ENCODE measurements around the gene RGS3.
A peak's percentile ranks its signal among the peaks of the same experiment; 100 is the strongest.

The RGS3 gene

GRCh38 chr9:113464286-113464660, 746 bp downstream of the RGS3 start:
- no peak overlapping the region for H2BK120ac ChIP-seq (ENCODE audit: low read depth, low read length)
- no peak overlapping the region for H4K91ac ChIP-seq (ENCODE audit: low read depth, low read length, poor library complexity)
- H3K9me3 ChIP-seq (replicated peaks in 1 of 2; ENCODE audit: control insufficient read depth in 2 of 2, insufficient read depth in 1 of 2, low read depth in 1 of 2, low read length in 2 of 2) = peaks cover 0 to 7% of the 10 kb centered on the region in 2 donors
- peak overlapping the region; percentile 53 for H3K18ac ChIP-seq (ENCODE audit: low read length)
- peak overlapping the region; percentile 93 for H2AK5ac ChIP-seq (ENCODE audit: low read depth, low read length)
- H4K8ac ChIP-seq (ENCODE audit: low read depth, low read length) = no peak overlapping the region
- no peak overlapping the region for H3K4ac ChIP-seq (ENCODE audit: low read length)
- no peak overlapping the region for H3K23ac ChIP-seq (ENCODE audit: low read depth, low read length, poor library complexity)
- H2BK12ac ChIP-seq (ENCODE audit: low read length) = no peak overlapping the region
- H3K27ac ChIP-seq (replicated peaks; ENCODE audit: low read length) = no peak overlapping the region
- no peaks in the 10 kb centered on the region for H3K79me1 ChIP-seq (ENCODE audit: low read depth, low read length)
- peak overlapping the region; percentile 23 for H2AFZ ChIP-seq (ENCODE audit: low read length)
- no peak overlapping the region for H2BK15ac ChIP-seq (ENCODE audit: low read length)
- H3K9ac ChIP-seq (ENCODE audit: low read depth, low read length, poor library complexity) = no peak overlapping the region
- WGBS, 2 donors (ENCODE audit: extremely low coverage in 2 of 2, insufficient read length in 2 of 2, insufficient replicate concordance in 1 of 2) = no CpG with 5 or more reads among the region's 1 CpG
- no peak overlapping the region for H3K14ac ChIP-seq (ENCODE audit: low read length)
- H2BK5ac ChIP-seq (ENCODE audit: low read length) = no peak overlapping the region
- H3K27me3 ChIP-seq (ENCODE audit: control insufficient read depth in 3 of 3, insufficient read depth in 3 of 3, low read depth in 1 of 3, low read length in 3 of 3) = peaks cover 0 to 11% (median 0%) of the 10 kb centered on the region in 3 experiments
- no peaks in the 10 kb centered on the region for H3K36me3 ChIP-seq (replicated peaks in 1 of 2; ENCODE audit: control insufficient read depth in 2 of 2, insufficient read depth in 2 of 2, low read length in 2 of 2)
- peak overlapping the region in 1 of 2 donors; percentile 79 for H3K4me3 ChIP-seq (ENCODE audit: low read length in 2 of 2)
- no peak for DNase-seq (ENCODE audit: low spot score)
- H3K4me2 ChIP-seq (ENCODE audit: insufficient read depth, low read length, poor library complexity, severe bottlenecking) = peak overlapping the region; percentile 97
- H3K4me1 ChIP-seq (ENCODE audit: control insufficient read depth in 2 of 2, insufficient read depth in 1 of 2, low read depth in 1 of 2, low read length in 2 of 2) = peaks cover 5 to 14% of the 10 kb centered on the region in 2 donors

DNA sequence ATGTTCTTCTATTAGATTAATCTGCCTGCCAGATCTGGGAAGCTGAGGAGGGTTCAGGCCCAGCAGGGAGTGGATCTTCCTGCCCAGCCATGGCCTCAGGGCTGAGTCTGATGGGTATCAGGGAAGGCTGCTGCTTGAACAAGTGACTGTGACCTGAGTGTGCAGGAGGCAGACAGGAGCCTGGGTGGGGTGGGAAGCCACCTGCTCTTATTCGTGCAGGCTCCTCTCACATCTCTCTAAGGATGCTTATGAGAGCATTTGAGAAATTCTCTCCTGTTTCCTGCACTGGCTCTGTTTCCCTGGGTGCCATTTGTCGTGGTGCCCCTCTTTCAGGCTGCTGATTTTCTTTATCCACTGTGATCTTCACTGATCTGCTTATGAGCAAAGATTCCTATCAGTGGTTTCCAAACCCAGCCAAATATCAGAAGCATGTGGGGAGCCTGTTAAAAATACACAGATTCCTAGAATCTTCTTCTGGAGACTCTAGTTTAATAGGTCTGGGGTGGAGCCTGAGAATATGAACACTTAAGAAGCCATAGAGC, 2.1 kb downstream of the RGS3 start:
- no peak overlapping the region for H2BK15ac ChIP-seq (ENCODE audit: low read length)
- no peak overlapping the region for H2AFZ ChIP-seq (ENCODE audit: low read length)
- H3K27ac ChIP-seq (replicated peaks; ENCODE audit: low read length) = no peak overlapping the region
- H3K9ac ChIP-seq (ENCODE audit: low read depth, low read length, poor library complexity) = no peak overlapping the region
- H3K4me2 ChIP-seq (ENCODE audit: insufficient read depth, low read length, poor library complexity, severe bottlenecking) = no peak overlapping the region
- H3K27me3 ChIP-seq (ENCODE audit: control insufficient read depth in 3 of 3, insufficient read depth in 3 of 3, low read depth in 1 of 3, low read length in 3 of 3) = peaks cover 0 to 11% (median 0%) of the 10 kb centered on the region in 3 experiments
- no CpG with 5 or more reads among the region's 2 CpGs for WGBS, 2 donors (ENCODE audit: extremely low coverage in 2 of 2, insufficient read length in 2 of 2, insufficient replicate concordance in 1 of 2)
- no peak overlapping the region for H2BK120ac ChIP-seq (ENCODE audit: low read depth, low read length)
- H3K4me3 ChIP-seq (ENCODE audit: low read length in 2 of 2) = no peak overlapping the region
- no peak overlapping the region for H4K91ac ChIP-seq (ENCODE audit: low read depth, low read length, poor library complexity)
- no peaks in the 10 kb centered on the region for H3K79me1 ChIP-seq (ENCODE audit: low read depth, low read length)
- peaks cover 0 to 7% of the 10 kb centered on the region in 2 donors for H3K9me3 ChIP-seq (replicated peaks in 1 of 2; ENCODE audit: control insufficient read depth in 2 of 2, insufficient read depth in 1 of 2, low read depth in 1 of 2, low read length in 2 of 2)
- H3K23ac ChIP-seq (ENCODE audit: low read depth, low read length, poor library complexity) = no peak overlapping the region
- DNase-seq (ENCODE audit: low spot score) = no peak
- no peak overlapping the region for H2BK5ac ChIP-seq (ENCODE audit: low read length)
- H3K36me3 ChIP-seq (replicated peaks in 1 of 2; ENCODE audit: control insufficient read depth in 2 of 2, insufficient read depth in 2 of 2, low read length in 2 of 2) = no peaks in the 10 kb centered on the region
- H4K8ac ChIP-seq (ENCODE audit: low read depth, low read length) = no peak overlapping the region
- no peak overlapping the region for H3K18ac ChIP-seq (ENCODE audit: low read length)
- H2BK12ac ChIP-seq (ENCODE audit: low read length) = no peak overlapping the region
- H3K4ac ChIP-seq (ENCODE audit: low read length) = no peak overlapping the region
- no peak overlapping the region for H2AK5ac ChIP-seq (ENCODE audit: low read depth, low read length)
- no peak overlapping the region for H3K14ac ChIP-seq (ENCODE audit: low read length)
- peaks cover 5 to 14% of the 10 kb centered on the region in 2 donors for H3K4me1 ChIP-seq (ENCODE audit: control insufficient read depth in 2 of 2, insufficient read depth in 1 of 2, low read depth in 1 of 2, low read length in 2 of 2)

GRCh38 chr9:113467183-113467582, 3.7 kb downstream of the RGS3 start:
- H3K4me1 ChIP-seq (ENCODE audit: control insufficient read depth in 2 of 2, insufficient read depth in 1 of 2, low read depth in 1 of 2, low read length in 2 of 2) = peaks cover 7 to 17% of the 10 kb centered on the region in 2 donors
- H4K8ac ChIP-seq (ENCODE audit: low read depth, low read length) = no peak overlapping the region
- WGBS, 2 donors (ENCODE audit: extremely low coverage in 2 of 2, insufficient read length in 2 of 2, insufficient replicate concordance in 1 of 2) = no CpG with 5 or more reads among the region's 2 CpGs
- no peak overlapping the region for H3K9ac ChIP-seq (ENCODE audit: low read depth, low read length, poor library complexity)
- peaks cover 0 to 11% (median 0%) of the 10 kb centered on the region in 3 experiments for H3K27me3 ChIP-seq (ENCODE audit: control insufficient read depth in 3 of 3, insufficient read depth in 3 of 3, low read depth in 1 of 3, low read length in 3 of 3)
- no peak overlapping the region for H4K91ac ChIP-seq (ENCODE audit: low read depth, low read length, poor library complexity)
- H3K4me2 ChIP-seq (ENCODE audit: insufficient read depth, low read length, poor library complexity, severe bottlenecking) = no peak overlapping the region
- H3K14ac ChIP-seq (ENCODE audit: low read length) = no peak overlapping the region
- H2AFZ ChIP-seq (ENCODE audit: low read length) = no peak overlapping the region
- no peaks in the 10 kb centered on the region for H3K79me1 ChIP-seq (ENCODE audit: low read depth, low read length)
- H3K4ac ChIP-seq (ENCODE audit: low read length) = no peak overlapping the region
- no peak overlapping the region for H3K27ac ChIP-seq (replicated peaks; ENCODE audit: low read length)
- no peaks in the 10 kb centered on the region for H3K36me3 ChIP-seq (replicated peaks in 1 of 2; ENCODE audit: control insufficient read depth in 2 of 2, insufficient read depth in 2 of 2, low read length in 2 of 2)
- H2BK120ac ChIP-seq (ENCODE audit: low read depth, low read length) = no peak overlapping the region
- H2BK15ac ChIP-seq (ENCODE audit: low read length) = no peak overlapping the region
- H3K9me3 ChIP-seq (replicated peaks in 1 of 2; ENCODE audit: control insufficient read depth in 2 of 2, insufficient read depth in 1 of 2, low read depth in 1 of 2, low read length in 2 of 2) = peaks cover 0 to 10% of the 10 kb centered on the region in 2 donors
- H3K23ac ChIP-seq (ENCODE audit: low read depth, low read length, poor library complexity) = no peak overlapping the region
- no peak overlapping the region for H2AK5ac ChIP-seq (ENCODE audit: low read depth, low read length)
- DNase-seq (ENCODE audit: low spot score) = no peak
- H2BK5ac ChIP-seq (ENCODE audit: low read length) = no peak overlapping the region
- H3K4me3 ChIP-seq (ENCODE audit: low read length in 2 of 2) = no peak overlapping the region
- H2BK12ac ChIP-seq (ENCODE audit: low read length) = no peak overlapping the region
- no peak overlapping the region for H3K18ac ChIP-seq (ENCODE audit: low read length)

- H3K4me3 ChIP-seq (ENCODE audit: low read length in 2 of 2) = no peak overlapping the region
- H2BK12ac ChIP-seq (ENCODE audit: low read length) = no peak overlapping the region
- H3K9me3 ChIP-seq (replicated peaks in 1 of 2; ENCODE audit: control insufficient read depth in 2 of 2, insufficient read depth in 1 of 2, low read depth in 1 of 2, low read length in 2 of 2) = peaks cover 0 to 10% of the 10 kb centered on the region in 2 donors
- no peak overlapping the region for H4K8ac ChIP-seq (ENCODE audit: low read depth, low read length)
- H3K27ac ChIP-seq (replicated peaks; ENCODE audit: low read length) = no peak overlapping the region
- no peak overlapping the region for H2AK5ac ChIP-seq (ENCODE audit: low read depth, low read length)
- H3K36me3 ChIP-seq (replicated peaks in 1 of 2; ENCODE audit: control insufficient read depth in 2 of 2, insufficient read depth in 2 of 2, low read length in 2 of 2) = no peaks in the 10 kb centered on the region
- no peak overlapping the region for H3K4ac ChIP-seq (ENCODE audit: low read length)
- DNase-seq (ENCODE audit: low spot score) = no peak
- H3K4me1 ChIP-seq (ENCODE audit: control insufficient read depth in 2 of 2, insufficient read depth in 1 of 2, low read depth in 1 of 2, low read length in 2 of 2) = peaks cover 7 to 11% of the 10 kb centered on the region in 2 donors
- H2BK120ac ChIP-seq (ENCODE audit: low read depth, low read length) = no peak overlapping the region
- H3K23ac ChIP-seq (ENCODE audit: low read depth, low read length, poor library complexity) = no peak overlapping the region
- no CpG with 5 or more reads among the region's 6 CpGs for WGBS, 2 donors (ENCODE audit: extremely low coverage in 2 of 2, insufficient read length in 2 of 2, insufficient replicate concordance in 1 of 2)
- peaks cover 0 to 5% (median 0%) of the 10 kb centered on the region in 3 experiments for H3K27me3 ChIP-seq (ENCODE audit: control insufficient read depth in 3 of 3, insufficient read depth in 3 of 3, low read depth in 1 of 3, low read length in 3 of 3)
- no peak overlapping the region for H3K9ac ChIP-seq (ENCODE audit: low read depth, low read length, poor library complexity)
- no peak overlapping the region for H4K91ac ChIP-seq (ENCODE audit: low read depth, low read length, poor library complexity)
- no peak overlapping the region for H2BK15ac ChIP-seq (ENCODE audit: low read length)
- H2BK5ac ChIP-seq (ENCODE audit: low read length) = no peak overlapping the region
- no peak overlapping the region for H3K14ac ChIP-seq (ENCODE audit: low read length)
- H3K79me1 ChIP-seq (ENCODE audit: low read depth, low read length) = no peaks in the 10 kb centered on the region
- no peak overlapping the region for H3K4me2 ChIP-seq (ENCODE audit: insufficient read depth, low read length, poor library complexity, severe bottlenecking)
- H2AFZ ChIP-seq (ENCODE audit: low read length) = peak overlapping the region; percentile 74
- H3K18ac ChIP-seq (ENCODE audit: low read length) = no peak overlapping the region
These were observed 5.4 kb downstream of the RGS3 start for GRCh38 chr9:113468716-113469448.
